ENCODE results near the gene TBC1D22A. TPM values are rescaled to one million over a fixed set of nuclear protein-coding genes. Genes with fewer than 3 reads are reported as not detected.

Gene TBC1D22A
- total RNA-seq, 1 experiment from 2014 or later, result 20.9 TPM

GRCh38 chr22:47121791-47122190, 359.3 kb downstream of the TBC1D22A start:
- Histone ChIP-seq H3K27me3 (ENCODE audit: insufficient read depth, low read length) (no peaks in the 10 kb centered on the region), H3K79me2 (ENCODE audit: insufficient read depth, low read length) (no peaks in the 10 kb centered on the region), H3K9me3 (ENCODE audit: control insufficient read depth in 1 of 2, insufficient read depth in 1 of 2, low read depth in 1 of 2, low read length in 2 of 2) (no peaks in the 10 kb centered on the region), H4K20me1 (ENCODE audit: insufficient read depth) (no peaks in the 10 kb centered on the region), H3K4me3 (replicated peaks in 1 of 2; ENCODE audit: low read depth in 1 of 2, low read length in 2 of 2) (no peak overlapping the region), H3K36me3 (ENCODE audit: control insufficient read depth in 1 of 2, insufficient read depth in 2 of 2, low read length in 2 of 2) (no peaks in the 10 kb centered on the region), H3K9ac (ENCODE audit: low read length) (no peak overlapping the region), H3K27ac (ENCODE audit: low read depth, low read length) (no peak overlapping the region), H3K4me1 (ENCODE audit: control insufficient read depth in 1 of 2, insufficient read depth in 2 of 2, low read length in 2 of 2) (peaks cover 0 to 9% of the 10 kb centered on the region in 2 experiments; a peak in 2 of 4 replicates), H3K4me2 (ENCODE audit: low read length) (no peak overlapping the region), H2AFZ (ENCODE audit: low read depth, low read length, poor library complexity, severe bottlenecking) (no peak overlapping the region), H3K9me2 (ENCODE audit: insufficient read depth) (no peaks in the 10 kb centered on the region)
- POLR2A ChIA-PET, result no interaction called here
- CTCF ChIA-PET, result no interaction called here
- BruUV-seq (replicated peaks), result no TSS peak
- RAD21 ChIA-PET (ENCODE audit: low non-redundant PET in 1 of 2, low total read pairs in 2 of 2, uncharacterized antibody in 2 of 2, unreplicated experiment in 2 of 2), result no interaction called here
- intact Hi-C loops (cut with micrococcal nuclease), result no loop called here
- no peak for ATAC-seq
- no peak for TF ChIP-seq FOSL1 (IDR thresholded peaks at IDR 0.05; ENCODE audit: low read depth)
- TF ChIP-seq ZFX (IDR thresholded peaks at IDR 0.05), result no peak
- no peak for TF ChIP-seq SIN3A (IDR thresholded peaks at IDR 0.05; ENCODE audit: low read depth)
- TF ChIP-seq ZNF274 (IDR thresholded peaks at IDR 0.05; ENCODE audit: low read depth, low read length), result no peak
- TF ChIP-seq POLR2A (IDR thresholded peaks at IDR 0.05; ENCODE audit: borderline replicate concordance, extremely low read depth, insufficient read depth, insufficient read length), result no peak
- TF ChIP-seq ELF1 (IDR thresholded peaks at IDR 0.05; ENCODE audit: borderline replicate concordance, low read depth), result no peak
- TF ChIP-seq SP1 (IDR thresholded peaks at IDR 0.05; ENCODE audit: low read depth), result no peak
- no peak for TF ChIP-seq SRF (IDR thresholded peaks at IDR 0.05; ENCODE audit: low read depth)
- no peak for TF ChIP-seq EZH2 (IDR thresholded peaks at IDR 0.05)
- TF ChIP-seq JUND (IDR thresholded peaks at IDR 0.05), result no peak
- no peak for TF ChIP-seq CBX3 (IDR thresholded peaks at IDR 0.05; ENCODE audit: low read depth)
- TF ChIP-seq, protein P1, sequence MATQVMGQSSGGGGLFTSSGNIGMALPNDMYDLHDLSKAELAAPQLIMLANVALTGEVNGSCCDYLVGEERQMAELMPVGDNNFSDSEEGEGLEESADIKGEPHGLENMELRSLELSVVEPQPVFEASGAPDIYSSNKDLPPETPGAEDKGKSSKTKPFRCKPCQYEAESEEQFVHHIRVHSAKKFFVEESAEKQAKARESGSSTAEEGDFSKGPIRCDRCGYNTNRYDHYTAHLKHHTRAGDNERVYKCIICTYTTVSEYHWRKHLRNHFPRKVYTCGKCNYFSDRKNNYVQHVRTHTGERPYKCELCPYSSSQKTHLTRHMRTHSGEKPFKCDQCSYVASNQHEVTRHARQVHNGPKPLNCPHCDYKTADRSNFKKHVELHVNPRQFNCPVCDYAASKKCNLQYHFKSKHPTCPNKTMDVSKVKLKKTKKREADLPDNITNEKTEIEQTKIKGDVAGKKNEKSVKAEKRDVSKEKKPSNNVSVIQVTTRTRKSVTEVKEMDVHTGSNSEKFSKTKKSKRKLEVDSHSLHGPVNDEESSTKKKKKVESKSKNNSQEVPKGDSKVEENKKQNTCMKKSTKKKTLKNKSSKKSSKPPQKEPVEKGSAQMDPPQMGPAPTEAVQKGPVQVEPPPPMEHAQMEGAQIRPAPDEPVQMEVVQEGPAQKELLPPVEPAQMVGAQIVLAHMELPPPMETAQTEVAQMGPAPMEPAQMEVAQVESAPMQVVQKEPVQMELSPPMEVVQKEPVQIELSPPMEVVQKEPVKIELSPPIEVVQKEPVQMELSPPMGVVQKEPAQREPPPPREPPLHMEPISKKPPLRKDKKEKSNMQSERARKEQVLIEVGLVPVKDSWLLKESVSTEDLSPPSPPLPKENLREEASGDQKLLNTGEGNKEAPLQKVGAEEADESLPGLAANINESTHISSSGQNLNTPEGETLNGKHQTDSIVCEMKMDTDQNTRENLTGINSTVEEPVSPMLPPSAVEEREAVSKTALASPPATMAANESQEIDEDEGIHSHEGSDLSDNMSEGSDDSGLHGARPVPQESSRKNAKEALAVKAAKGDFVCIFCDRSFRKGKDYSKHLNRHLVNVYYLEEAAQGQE (IDR thresholded peaks at IDR 0.05; ENCODE audit: low read depth), result no peak
- no peak for TF ChIP-seq RAD21 (IDR thresholded peaks at IDR 0.05; ENCODE audit: low read depth)
- TF ChIP-seq YY1 (IDR thresholded peaks at IDR 0.05; ENCODE audit: extremely low read depth, insufficient replicate concordance, low read depth, low read length), result no peak
- no peak for TF ChIP-seq MAX (IDR thresholded peaks at IDR 0.05)
- DNase-seq (ENCODE audit: low read depth, low spot score), result no peak
